Ovary (tissue), 9 donors: Measurements from ENCODE around the gene OR51B5. TPM values are rescaled to one million over a fixed set of nuclear protein-coding genes. Genes with fewer than 3 reads are reported as not detected.
"Not testable (repeated sequence)": the region's sequence is repeated elsewhere in the genome, so short reads cannot be mapped to it uniquely, and the experiment has no call there.

Source experiments
- DNase-seq, 5 donors: peaks; one replicate each; pipeline ENCODE4 v3.0.0-alpha.2; 2019 to 2020
- H3K27ac ChIP-seq, 2 donors: fragments of 200-600 bp; one replicate each; pipeline versions ENCODE4 v1.5.1 to v1.8.0; 2019 to 2022
- H3K27me3 ChIP-seq: fragments of 200-600 bp; one replicate; pipeline ENCODE4 v1.8.0; 2022
- H3K36me3 ChIP-seq: fragments of 200-600 bp; sonication (generic); one replicate; pipeline ENCODE4 v1.5.1; 2019
- H3K4me1 ChIP-seq: one replicate; pipeline ENCODE4 v1.8.1; 2013; ENCODE audit warnings: mild to moderate bottlenecking, moderate library complexity; ENCODE audit not compliant: insufficient read depth
- H3K4me3 ChIP-seq: fragments of 200-600 bp; sonication (generic); one replicate; pipeline ENCODE4 v1.5.1; 2017
- H3K9me3 ChIP-seq, 2 donors: fragments of 200-600 bp in 1 of 2; sonication (generic) in 1 of 2; one replicate each; pipeline versions ENCODE4 v1.5.1 to v1.8.1; 2013 to 2019; ENCODE audit warnings: mild to moderate bottlenecking in 1 of 2, moderate library complexity in 1 of 2
- EP300 ChIP-seq: sonication (generic); formaldehyde crosslinking; IDR thresholded peaks from one replicate; pipeline ENCODE4 v1.6.1; 2017; ENCODE audit warnings: antibody characterized with exemption
- POLR2A ChIP-seq: fragments of 450-650 bp; IDR thresholded peaks from one replicate; pipeline ENCODE4 v1.6.1; 2017; ENCODE audit warnings: antibody characterized with exemption, mild to moderate bottlenecking, moderate library complexity
- WGBS, 3 donors: extraction: QIAGEN DNeasy Blood & Tissue Kit in 1 of 3; methylation state at CpG; one replicate each; pipeline versions ENCODE4 v1.1.5 to v1.1.7; 2013 to 2017; 5-methylcytosine and 5-hydroxymethylcytosine counted together
- intact Hi-C, 4 donors: fragments of 100-400 bp; cut with DNase I; formaldehyde crosslinking; loops; one replicate each; pipeline versions ENCODE4 v1.11.0 to v1.15.1; 2022 to 2023
- polyA plus RNA-seq, 2 donors: library from polyadenylated mRNA; stranded (reverse); fragments of 200-250 nt in 1 of 2; fragments of 350-450 nt in 1 of 2; fragmentation: Illumina TruSeq in 1 of 2; extraction: RNeasy Lipid Tissue Mini Kit (QIAGEN cat#74804) in 1 of 2; gene quantifications; one replicate each; pipeline ENCODE4 v1.2.3, GENCODE V29; 2013 to 2014
- total RNA-seq, 7 donors: library from RNA; depleted of rRNA in 2 of 7; stranded (reverse); fragments of >200 nt in 2 of 7; fragmentation: NEBNext Ultra II Directional in 3 of 7; extraction: Animal tissue kit (Norgen Biotek cat#: 25700) in 3 of 7; gene quantifications; one replicate each; pipeline versions ENCODE4 v1.1.0 to v1.2.4, GENCODE V29; 2016 to 2023
- TF ChIP-seq, protein P1 (sequence below), 3 donors: fragments of 450-650 bp in 2 of 3; fragments of 200-600 bp in 1 of 3; IDR thresholded peaks; one replicate each; pipeline versions ENCODE4 v1.5.1 to v1.8.0; 2016 to 2022; ENCODE audit warnings: antibody characterized with exemption in 3 of 3, mild to moderate bottlenecking in 1 of 3
- donor health status: DM: no; HTN: no; CAD: no; lungs with moderate emphysema.
- donor health status: DM: no; HTN: no; CAD: no.
- donor health status: Bipolar disorder and iron deficiency.
- donor health status: DM: yes; HTN: yes; CAD: no.
- donor health status: DM: no; HTN: no; CAD: no.
- donor health status: DM: yes; HTN: yes; CAD: no.

Gene OR51B5
- total and polyA plus RNA-seq, 9 donors, result 0.30 to 2.1 (median 0.74) TPM

DNA sequence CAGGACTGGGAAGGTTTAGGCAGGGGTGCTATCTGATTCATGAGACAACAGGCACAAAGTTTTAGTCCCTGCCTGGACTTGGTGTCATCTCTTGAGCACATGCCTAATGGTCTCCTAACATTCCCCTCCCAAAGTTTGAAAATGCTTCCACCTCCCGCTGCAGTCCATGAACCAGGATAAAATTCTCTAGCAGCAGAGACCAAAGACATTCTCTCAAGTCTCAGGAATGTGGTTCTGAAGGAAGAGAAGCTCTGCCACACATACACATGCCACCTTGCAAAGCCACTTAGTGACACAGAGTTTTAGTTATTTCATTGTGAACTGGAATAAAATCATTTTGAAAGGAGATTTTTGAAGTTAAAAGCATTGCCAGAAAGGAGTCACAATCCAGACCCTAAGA is 23.5 kb upstream of the OR51B5 start:
- peaks cover 2% of the 10 kb centered on the region for H3K4me1 ChIP-seq
- TF ChIP-seq, protein P1, sequence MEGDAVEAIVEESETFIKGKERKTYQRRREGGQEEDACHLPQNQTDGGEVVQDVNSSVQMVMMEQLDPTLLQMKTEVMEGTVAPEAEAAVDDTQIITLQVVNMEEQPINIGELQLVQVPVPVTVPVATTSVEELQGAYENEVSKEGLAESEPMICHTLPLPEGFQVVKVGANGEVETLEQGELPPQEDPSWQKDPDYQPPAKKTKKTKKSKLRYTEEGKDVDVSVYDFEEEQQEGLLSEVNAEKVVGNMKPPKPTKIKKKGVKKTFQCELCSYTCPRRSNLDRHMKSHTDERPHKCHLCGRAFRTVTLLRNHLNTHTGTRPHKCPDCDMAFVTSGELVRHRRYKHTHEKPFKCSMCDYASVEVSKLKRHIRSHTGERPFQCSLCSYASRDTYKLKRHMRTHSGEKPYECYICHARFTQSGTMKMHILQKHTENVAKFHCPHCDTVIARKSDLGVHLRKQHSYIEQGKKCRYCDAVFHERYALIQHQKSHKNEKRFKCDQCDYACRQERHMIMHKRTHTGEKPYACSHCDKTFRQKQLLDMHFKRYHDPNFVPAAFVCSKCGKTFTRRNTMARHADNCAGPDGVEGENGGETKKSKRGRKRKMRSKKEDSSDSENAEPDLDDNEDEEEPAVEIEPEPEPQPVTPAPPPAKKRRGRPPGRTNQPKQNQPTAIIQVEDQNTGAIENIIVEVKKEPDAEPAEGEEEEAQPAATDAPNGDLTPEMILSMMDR (IDR thresholded peaks at IDR 0.05), result no peak
- TF ChIP-seq EP300, result no peak
- no peak for TF ChIP-seq POLR2A
- intact Hi-C loops, result no loop called here
- H3K4me3 ChIP-seq, result no peak overlapping the region
- no peaks in the 10 kb centered on the region for H3K36me3 ChIP-seq
- no peaks in the 10 kb centered on the region for H3K9me3 ChIP-seq
- 50 to 91% (median 89%) methylated on average over 1 of the region's 1 CpG for WGBS, 3 donors
- H3K27me3 ChIP-seq, result no peaks in the 10 kb centered on the region
- H3K27ac ChIP-seq, result no peak overlapping the region
- DNase-seq, result no peak

DNA sequence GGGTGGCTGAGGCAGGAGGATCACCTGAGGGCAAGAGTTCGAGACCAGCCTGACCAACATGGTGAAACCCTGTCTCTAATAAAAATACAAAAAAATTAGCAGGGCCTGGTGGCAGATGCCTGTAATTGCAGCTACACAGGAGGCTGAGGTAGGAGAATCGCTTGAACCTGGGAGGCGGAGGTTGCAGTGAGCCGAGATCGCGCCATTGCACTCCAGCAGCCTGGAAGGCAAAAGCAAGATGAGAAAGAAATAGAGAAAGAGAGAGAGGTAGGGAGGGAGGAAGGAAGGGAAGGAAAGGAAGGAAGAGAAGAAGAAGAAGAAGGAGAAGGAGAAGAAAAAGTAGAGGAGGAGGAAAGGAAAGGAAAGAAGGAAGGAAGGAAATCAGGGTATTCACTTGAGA is 23.0 kb upstream of the OR51B5 start:
- H3K9me3 ChIP-seq, DNase-seq, intact Hi-C loops, H3K4me1 ChIP-seq, H3K36me3 ChIP-seq, H3K27me3 ChIP-seq, H3K4me3 ChIP-seq, H3K27ac ChIP-seq: not testable (repeated sequence)
- 89 to 95% (median 89%) methylated on average over 6 of the region's 6 CpGs for WGBS, 3 donors

DNA sequence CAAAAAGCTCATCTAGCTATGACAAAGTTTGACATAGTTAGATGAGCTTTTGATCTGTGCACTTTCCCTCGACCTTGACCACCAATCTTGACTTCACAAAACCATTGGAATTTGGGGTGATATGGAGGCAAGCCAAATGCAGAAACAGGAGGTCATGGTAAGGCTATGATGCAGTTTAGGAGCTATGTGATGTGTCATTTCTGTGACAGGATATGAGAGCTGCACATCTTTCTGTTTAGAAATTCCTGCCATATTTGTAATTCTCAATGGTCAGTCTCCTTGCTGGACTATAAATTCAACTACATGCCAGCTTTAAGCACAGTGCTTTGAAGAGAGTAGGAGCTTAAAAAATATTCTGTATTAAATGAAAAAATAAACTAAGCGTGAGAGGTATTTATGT is 20.9 kb upstream of the OR51B5 start:
- H3K4me1 ChIP-seq, result peaks cover 2% of the 10 kb centered on the region
- H3K4me3 ChIP-seq, result no peak overlapping the region
- no peak overlapping the region for H3K27ac ChIP-seq
- no peak for TF ChIP-seq EP300
- TF ChIP-seq, protein P1 (IDR thresholded peaks at IDR 0.05), result no peak
- no peak for DNase-seq
- 46 to 69% (median 49%) methylated on average over 2 of the region's 2 CpGs for WGBS, 3 donors
- H3K36me3 ChIP-seq, result no peaks in the 10 kb centered on the region
- no peaks in the 10 kb centered on the region for H3K9me3 ChIP-seq
- H3K27me3 ChIP-seq, result no peaks in the 10 kb centered on the region
- intact Hi-C loops, result no loop called here

DNA sequence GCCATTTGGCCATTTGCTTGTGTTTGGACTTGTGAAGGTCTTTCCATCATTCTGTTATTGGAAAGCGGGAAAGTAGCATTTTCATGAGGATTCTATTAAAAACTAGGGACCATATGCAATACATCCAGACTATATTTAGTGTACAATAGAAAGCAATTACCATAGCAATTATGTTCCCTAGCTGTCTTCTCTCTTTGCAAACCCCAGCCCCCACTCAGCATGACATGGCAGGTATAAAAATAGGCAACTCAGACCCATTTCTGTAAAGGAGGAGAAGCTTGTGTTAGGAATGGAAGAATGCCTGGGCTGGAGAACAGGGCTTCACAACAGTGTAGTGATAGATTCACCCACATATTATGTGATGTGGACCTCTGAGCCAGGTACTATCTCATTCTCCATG is 20.4 kb upstream of the OR51B5 start:
- Histone ChIP-seq H3K4me3 (no peak overlapping the region), H3K4me1 (peaks cover 2% of the 10 kb centered on the region), H3K9me3 (no peaks in the 10 kb centered on the region), H3K27ac (no peak overlapping the region), H3K27me3 (no peaks in the 10 kb centered on the region), H3K36me3 (no peaks in the 10 kb centered on the region)
- DNase-seq, result no peak
- intact Hi-C loops, result no loop called here
- TF ChIP-seq EP300 (no peak), POLR2A (no peak)
- TF ChIP-seq, protein P1 (IDR thresholded peaks at IDR 0.05), result no peak
- WGBS, 3 donors, result 82 to 92% (median 91%) methylated on average over 1 of the region's 1 CpG

DNA sequence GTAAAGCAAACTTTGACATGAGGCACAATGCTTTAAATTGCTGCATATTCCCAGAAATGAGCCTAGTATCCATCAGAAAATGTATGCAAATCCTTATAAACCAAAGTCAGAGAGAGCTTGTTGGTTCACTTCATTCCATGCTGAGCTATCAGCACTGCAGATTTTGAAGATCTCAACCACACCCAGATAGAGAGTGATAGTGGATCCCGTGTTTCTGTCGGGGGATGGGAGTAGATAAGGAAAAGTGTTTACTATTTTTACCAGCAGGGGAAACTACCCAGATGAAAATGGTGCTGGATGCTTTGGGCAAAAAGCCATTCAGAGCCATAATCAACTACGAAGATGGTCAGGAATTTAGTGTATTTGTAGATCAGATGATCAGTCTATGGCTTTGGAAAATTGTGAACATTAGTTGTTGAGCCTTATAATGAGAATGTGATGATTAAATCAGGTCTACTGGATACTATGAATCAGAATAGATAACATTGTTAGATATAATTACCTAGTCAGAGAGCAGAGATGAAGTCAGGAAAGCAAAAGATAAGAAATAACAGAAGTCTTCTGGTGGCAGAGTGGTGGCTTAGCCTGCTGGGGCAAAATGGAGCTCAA is 18.8 kb upstream of the OR51B5 start:
- no peak overlapping the region for H3K27ac ChIP-seq
- no peaks in the 10 kb centered on the region for H3K36me3 ChIP-seq
- H3K4me1 ChIP-seq, result no peaks in the 10 kb centered on the region
- WGBS, 3 donors, result 50 to 76% (median 76%) methylated on average over 3 of the region's 3 CpGs
- no peak for DNase-seq
- TF ChIP-seq, protein P1 (IDR thresholded peaks at IDR 0.05), result no peak
- TF ChIP-seq EP300, result no peak
- TF ChIP-seq POLR2A, result no peak
- H3K9me3 ChIP-seq, result no peaks in the 10 kb centered on the region
- no peak overlapping the region for H3K4me3 ChIP-seq
- H3K27me3 ChIP-seq, result no peaks in the 10 kb centered on the region
- intact Hi-C loops, result no loop called here

DNA sequence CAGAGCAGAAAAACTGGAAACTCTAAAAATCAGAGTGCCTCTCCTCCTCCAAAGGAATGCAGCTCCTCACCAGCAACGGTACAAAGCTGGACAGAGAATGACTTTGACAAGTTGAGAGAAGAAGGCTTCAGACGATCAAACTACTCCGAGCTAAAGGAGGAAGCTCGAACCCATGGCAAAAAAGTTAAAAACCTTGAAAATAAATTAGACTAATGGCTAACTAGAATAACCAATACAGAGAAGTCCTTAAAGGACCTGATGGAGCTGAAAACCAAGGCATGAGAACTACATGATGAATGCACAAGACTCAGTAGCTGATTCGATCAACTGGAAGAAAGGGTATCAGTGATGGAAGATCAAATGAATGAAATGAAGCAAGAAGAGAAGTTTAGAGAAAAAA is 12.7 kb upstream of the OR51B5 start:
- 85 to 93% (median 90%) methylated on average over 5 of the region's 5 CpGs for WGBS, 3 donors
- H3K27ac ChIP-seq, H3K4me3 ChIP-seq, DNase-seq, H3K27me3 ChIP-seq, H3K9me3 ChIP-seq, H3K36me3 ChIP-seq, intact Hi-C loops, H3K4me1 ChIP-seq: not testable (repeated sequence)
